ENCODE data around the gene CASP2.
"Not testable (repeated sequence)": the region's sequence is repeated elsewhere in the genome, so short reads cannot be mapped to it uniquely, and the experiment has no call there.

CASP2 gene

DNA sequence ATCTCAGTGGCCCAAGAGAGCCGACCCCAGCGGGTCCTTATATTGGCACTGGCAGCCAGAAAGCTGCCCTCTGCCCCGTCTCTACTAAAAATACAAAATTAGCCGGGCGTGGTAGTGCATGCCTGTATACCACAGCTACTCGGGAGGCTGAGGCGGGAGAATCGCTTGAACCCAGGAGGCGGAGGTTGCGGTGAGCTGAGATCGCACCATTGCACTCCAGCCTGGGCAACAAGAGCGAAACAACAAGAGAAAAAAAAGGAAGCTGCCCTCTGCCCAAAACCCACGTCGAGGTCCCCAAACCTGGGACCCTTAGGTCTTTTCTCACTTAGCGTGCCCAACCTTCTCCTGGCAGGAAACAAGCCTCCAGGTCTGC, 24.0 kb upstream of the CASP2 start:
- not testable (repeated sequence) for DNase-seq (ENCODE audit: low spot score)

DNA sequence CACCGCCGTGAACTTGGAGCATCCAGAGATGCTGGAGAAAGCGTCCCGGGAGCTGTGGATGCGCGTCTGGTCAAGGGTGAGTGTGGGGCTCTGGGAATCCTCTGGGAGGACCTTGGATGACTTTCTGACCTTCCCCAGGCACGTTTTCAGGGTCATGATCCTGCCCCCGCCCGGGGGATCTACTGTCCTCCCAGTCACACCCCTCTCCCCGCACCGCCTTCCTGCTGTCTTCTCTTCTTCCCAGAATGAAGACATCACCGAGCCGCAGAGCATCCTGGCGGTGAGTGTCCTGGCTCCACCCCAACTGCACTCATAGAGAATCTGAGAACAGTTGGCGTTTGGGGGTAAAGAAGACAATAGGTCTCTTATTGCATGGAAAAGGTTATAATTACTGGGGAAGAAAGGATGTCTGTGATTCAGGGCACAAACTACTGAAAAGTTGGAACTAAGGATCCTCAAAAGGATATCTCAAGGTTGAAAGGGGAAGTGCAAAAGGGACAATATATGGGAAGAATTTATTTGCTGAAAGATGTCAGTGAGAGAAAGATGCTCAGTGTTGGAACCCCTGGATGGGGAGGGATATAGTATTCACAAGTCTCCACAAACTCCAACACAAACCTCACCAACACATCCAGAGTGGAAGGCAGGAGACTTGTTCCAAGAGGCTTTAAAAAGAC, 23.0 kb upstream of the CASP2 start:
- peak; percentile 28 for DNase-seq (ENCODE audit: low spot score)

DNA sequence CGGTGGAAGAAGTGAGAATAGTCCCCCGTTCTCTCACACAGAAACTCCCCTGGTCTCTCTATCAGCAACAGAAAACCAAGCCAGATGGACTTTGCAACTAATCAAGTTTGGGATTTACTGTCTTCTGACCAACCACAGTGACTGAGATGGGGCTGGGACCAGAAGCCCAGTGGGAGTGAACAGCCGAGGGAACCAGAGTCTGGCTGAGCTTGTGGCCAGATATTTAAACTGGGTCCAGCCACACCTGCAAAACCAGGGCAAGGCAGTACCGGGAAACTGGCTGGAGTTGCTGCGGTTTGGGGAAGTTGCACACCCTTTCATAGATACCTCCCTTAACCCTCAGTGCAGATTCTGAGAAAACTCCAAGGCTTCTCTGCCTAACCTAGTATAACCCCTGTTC, 18.9 kb upstream of the CASP2 start:
- DNase-seq (ENCODE audit: low spot score) = no peak

DNA sequence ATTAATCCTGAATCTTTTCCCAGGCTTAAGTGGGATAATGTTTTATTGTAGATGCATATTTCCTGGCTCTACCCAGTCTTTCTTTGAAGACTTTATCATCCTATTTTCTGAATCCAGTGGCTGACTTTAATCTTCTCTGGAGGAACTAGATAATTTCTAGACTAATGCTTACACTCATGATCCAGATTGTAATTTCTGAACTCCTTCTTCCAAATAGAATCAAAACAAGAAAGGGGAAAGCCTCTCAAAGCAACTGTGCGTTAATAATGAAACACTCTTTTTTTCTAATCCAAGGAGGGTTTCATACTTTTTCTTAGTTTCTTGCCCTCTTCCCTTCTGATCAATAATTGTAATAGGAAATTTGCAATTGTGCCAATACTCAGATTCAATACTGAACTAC, 16.9 kb upstream of the CASP2 start:
- no peak for DNase-seq (ENCODE audit: low spot score)

DNA sequence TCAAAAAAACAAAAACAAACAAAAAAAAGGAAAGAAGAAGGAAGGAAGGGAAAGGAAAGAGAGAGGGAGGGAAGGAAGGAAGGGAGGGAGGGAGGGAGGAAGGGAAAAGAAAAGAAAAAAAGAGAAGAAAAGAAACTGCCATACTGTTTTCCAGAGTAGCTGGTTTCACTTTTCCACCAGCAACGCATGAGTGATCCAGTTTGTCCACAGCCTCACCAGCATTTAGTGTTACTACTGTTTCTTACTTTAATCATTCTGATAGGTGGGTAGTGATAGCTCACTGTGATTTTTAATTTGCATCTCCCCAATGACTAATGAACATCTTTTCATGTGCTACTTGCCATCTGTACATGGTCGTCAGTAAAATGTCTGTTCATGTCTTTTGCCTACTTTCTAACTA, 15.3 kb upstream of the CASP2 start:
- no peak for DNase-seq (ENCODE audit: low spot score)

DNA sequence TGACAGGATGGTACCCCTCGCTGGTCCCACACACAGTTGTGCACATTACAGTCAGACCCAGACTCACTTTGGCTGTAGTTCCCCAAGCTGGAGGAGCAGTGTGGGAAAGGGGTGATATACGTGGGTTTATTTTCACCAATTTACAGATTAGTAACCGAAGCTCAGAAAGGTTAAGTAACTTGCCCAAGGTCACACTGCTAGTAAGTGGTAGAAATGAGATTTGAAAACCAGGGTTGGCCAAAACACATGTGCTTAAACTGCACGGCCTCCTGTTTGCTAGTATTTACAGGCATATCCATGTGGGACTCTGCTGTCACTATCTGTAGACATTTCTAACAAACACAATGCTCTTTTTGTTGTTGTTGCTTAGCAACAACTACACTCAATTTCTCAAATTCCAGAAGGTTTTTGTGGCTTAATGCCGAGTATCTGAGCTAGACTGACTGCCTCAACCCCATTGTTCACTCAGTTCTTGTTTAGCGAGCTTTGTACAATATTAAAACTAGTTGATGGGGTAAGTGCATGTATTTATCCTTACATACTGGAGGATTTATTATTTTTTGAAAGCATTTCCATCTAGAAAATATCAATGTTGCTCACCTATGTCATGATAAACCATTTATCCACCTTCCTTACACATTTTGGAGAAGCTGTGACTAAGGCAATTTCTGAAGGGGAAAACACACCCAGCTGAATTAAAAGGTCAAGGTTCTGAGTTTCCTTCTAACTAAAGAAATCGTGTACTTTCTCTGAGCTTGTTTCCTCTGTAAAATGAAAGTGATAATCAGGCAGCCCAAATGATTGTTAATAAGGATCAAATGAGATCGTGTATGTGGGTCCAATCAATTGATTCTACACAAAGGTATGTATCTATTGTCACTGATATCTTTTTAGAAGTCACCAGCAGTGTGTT, 8.7 kb upstream of the CASP2 start:
- DNase-seq (ENCODE audit: low spot score) = peak; percentile 98

DNA sequence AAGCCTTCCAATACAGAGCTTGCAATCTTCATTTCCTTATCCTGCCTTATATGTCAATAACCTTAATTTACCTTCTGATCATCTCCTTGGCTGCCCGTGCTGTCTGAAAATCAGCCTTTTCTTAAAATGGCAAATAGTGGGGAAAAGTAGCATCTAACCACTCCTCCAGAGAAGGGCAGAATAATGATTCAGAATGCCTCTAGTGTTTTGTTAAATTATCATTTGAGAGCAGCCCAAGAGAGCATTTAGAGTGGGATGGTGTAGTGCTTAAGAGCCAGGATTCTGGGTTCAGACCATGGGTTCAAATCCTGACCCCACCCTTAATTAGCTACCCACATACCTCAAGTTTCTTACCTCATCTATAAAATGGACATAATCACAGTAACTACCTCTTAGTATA, 8.0 kb upstream of the CASP2 start:
- DNase-seq (ENCODE audit: low spot score) = peak; percentile 36

DNA sequence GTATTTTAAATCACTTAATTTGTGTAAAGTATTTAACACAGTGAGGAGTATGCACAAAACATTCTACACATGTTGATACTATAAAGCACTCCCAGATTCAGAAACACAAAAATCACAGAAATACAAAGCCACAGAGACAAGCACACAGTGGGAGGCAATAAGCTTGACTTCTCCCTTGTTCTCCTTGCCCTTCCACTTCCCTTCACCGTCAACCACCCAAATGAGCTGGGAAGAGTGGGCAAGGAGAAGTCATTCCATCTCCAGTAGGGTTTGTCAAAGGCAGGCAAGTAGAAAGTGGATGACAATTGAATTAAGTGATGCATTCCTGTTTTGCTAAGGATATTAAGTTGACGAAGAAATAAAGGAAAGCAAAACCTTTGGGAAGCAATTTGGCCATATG, 7.6 kb upstream of the CASP2 start:
- DNase-seq (ENCODE audit: low spot score) = peak; percentile 35

DNA sequence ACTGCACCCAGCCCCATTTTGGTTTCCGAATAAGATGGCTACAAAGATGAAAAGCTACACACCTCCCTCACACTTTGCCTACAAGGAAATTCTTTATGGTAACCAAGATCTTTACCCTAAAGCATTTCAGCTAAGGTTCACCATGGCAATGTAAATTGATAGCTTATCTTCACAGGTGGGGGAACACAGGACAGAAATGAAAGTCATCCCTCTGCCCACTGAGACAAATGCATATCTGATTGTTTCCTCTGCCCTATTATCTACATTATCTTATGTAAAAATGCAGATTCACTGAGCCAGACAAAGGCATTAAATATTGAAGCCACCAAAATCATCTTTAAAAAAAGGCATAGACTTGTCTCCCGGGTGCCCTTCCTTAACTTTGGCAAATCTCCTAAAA, 6.6 kb upstream of the CASP2 start:
- DNase-seq (ENCODE audit: low spot score) = no peak

DNA sequence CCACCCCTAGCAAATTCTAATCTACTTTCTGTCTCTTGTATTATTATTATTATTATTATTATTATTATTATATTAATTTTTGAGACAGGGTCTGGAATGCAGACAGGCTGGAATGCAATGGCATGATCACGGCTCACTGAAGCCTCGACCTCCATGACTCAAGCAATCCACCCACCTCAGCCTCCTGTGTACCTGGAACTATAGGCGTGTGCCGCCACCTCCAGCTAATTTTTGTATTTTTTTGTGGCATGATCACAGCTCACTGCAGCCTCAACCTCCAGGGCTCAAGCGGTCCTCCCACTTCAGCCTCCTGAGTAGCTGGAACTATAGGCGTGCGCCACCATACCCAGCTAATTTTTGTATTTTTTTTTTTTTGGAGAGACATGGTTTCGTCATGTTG, 6.0 kb upstream of the CASP2 start:
- no peak for DNase-seq (ENCODE audit: low spot score)

DNA sequence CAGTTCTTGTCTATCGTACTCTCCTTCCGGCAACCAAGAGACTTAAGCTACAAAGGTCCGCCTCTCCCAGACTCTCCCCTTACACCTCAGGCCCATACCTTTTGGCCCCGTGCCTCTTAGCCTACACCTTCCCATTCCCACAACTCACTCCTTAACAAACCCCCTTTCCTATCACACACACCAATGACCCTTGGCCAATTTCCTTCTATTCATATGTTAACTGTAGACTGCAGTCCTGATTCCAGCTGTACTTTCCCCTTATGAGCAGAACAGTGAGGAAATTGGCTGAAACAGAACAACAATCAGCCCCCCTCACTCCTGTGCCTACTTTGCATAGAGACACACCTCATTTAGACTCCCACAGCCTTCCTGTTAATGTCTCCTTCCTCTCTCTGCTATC, 4.8 kb upstream of the CASP2 start:
- DNase-seq (ENCODE audit: low spot score) = no peak

DNA sequence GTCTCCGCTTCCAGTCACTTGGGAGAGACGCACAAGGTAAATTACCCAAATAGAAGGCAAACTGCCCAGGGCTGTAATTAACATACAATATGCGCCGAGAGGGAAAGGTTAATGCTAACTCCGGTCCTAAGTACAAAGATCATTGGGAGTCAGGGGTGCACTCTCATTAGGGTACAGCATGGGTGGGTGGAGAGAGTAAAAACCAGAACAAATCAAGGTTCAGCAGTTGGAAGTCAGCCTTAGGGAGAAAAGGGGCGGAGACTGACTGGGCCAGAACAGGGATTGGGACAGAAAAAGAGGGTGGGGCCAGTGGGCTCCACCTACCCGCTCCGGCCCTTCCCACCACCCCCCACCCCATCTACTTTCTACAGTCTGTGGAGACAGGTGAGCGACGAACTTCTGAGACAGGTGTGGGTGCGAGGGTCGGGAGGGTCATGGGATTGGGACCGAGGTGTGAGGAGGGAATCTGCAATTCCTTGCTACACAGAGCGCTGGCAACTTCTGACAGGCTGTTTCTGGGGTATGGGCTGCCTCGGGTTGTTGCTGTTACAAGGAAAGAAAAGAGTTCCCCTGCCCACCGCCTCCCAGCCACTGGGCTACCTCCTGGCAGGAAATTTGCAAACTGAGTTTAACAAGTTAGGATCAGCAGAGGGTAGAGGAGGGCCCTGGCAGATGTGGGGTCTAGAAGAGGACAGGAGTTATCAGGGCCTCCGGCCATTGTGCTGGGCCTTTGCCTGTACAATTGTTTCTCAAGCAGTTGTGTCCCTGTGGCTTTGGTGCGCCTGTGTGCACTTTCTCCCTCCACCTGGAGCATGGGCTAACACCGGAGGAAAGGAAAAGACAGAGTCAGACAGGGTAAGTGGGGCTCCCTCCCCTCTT, 3.3 kb upstream of the CASP2 start, which contains the start of gene TMEM139:
Gene TMEM139 (plus strand): TSS at position 368 of the 879 bp plus-strand sequence. CDS start 1,000 bp downstream, outside the sequence.
- DNase-seq (ENCODE audit: low spot score) = peak; percentile 87

DNA sequence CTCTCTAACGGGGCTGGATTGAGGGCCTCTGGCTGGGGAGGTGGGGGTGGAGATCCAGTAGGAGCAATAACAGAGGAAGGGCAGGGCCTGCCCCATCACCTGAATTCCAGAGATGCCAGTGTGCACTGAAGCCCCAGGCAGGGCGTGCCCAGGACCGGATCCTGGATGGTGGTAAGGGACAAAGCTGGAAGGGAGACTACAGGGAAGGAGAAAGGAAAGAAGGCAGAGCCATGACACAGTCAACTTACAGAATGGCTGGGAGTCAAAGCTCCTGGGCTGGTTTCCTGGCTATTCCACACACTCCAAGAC, 2.7 kb upstream of the CASP2 start:
- no peak for DNase-seq (ENCODE audit: low spot score)

DNA sequence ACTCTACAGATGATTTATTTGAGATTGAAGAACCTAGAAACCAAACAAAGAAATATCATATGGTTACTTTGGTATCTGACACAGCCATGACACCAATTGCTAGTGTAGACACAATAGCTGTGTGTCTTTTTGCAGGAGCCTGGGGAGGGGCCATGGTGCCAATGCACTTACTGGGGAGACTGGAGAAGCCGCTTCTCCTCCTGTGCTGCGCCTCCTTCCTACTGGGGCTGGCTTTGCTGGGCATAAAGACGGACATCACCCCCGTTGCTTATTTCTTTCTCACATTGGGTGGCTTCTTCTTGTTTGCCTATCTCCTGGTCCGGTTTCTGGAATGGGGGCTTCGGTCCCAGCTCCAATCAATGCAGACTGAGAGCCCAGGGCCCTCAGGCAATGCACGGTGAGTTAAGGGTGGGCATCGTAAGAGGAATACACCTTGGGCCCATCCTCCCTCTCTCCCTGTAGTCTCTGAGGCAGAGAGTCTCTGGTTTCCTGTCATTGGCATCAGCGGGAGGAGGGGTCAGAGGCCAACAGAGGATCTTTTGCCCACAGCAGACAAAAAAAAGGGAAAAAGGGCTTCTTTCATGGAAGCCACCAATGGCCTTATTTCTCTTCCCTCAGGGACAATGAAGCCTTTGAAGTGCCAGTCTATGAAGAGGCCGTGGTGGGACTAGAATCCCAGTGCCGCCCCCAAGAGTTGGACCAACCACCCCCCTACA, 2.2 kb upstream of the CASP2 start:
- peak; percentile 96 for DNase-seq (ENCODE audit: low spot score)

DNA sequence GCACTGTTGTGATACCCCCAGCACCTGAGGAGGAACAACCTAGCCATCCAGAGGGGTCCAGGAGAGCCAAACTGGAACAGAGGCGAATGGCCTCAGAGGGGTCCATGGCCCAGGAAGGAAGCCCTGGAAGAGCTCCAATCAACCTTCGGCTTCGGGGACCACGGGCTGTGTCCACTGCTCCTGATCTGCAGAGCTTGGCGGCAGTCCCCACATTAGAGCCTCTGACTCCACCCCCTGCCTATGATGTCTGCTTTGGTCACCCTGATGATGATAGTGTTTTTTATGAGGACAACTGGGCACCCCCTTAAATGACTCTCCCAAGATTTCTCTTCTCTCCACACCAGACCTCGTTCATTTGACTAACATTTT, 1.6 kb upstream of the CASP2 start:
- no peak for DNase-seq (ENCODE audit: low spot score)

DNA sequence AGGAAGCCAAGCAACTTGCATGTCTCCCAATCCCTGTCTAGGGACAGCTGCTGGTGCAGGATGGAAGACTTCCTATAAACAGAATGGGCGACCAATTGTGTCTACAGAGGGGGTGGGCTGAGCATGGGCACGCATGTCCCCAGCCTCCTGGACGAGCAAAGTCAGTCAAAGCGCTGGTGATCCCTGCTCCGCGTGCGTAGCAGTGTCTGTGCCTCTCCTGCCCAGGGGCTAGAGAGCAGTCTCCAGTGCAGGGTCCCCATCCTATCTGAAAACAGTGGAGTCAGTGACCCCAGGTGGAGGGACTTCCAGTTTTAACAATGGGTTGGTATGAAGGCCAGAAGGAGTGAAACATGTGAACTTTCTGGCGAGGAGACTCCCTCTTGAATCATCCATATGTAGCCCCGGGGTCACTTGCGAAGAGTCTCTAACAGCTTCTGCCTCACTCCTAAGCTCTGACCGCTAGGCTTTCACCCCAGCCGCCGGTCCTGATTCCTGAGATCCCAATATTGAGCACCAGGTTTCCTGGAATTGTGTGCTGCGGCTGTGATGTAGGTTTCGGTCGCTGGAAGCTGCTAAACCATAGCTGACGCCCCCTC, 714 bp upstream of the CASP2 start:
- DNase-seq (ENCODE audit: low spot score) = peak; percentile 56

DNA sequence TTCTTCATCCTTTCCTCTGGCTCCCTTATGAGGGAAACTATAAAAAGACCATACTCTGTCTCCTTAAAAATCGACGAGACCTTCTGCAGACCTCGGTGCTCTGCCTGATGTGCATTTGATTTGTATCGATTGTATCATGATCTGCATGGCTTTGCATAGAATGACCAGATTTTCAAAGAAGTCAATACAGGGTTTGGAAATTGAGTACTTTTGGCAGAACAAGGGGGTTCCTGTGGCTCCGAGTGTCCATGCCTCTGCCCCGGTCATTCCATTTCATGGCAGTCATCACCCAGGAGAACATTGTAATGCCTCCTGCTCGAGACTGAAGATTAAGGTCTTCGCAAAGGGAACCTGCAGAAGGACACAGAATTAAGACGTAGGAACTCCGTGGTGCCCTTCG, 685 bp downstream of the CASP2 start:
- DNase-seq (ENCODE audit: low spot score) = peak; percentile 39

DNA sequence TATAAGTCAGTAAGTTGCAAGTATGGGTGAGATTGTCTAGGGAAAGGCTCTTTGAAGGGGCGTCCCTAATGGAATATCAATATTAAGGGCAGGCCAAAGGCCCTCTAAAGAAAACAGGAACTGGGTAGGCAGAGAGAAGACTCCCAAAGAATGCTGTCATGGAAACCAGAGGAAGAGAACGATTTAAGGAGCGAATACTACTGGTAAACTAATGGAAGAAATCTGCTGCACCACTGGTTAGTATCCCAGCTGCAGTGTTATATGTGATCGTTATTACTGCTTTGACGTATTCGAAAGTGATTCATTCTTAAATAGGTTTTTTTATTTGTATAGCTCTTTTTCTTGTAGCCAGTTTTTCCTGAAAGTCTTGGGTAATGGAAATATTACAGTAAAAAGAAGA, 1.3 kb downstream of the CASP2 start:
- DNase-seq (ENCODE audit: low spot score) = no peak

DNA sequence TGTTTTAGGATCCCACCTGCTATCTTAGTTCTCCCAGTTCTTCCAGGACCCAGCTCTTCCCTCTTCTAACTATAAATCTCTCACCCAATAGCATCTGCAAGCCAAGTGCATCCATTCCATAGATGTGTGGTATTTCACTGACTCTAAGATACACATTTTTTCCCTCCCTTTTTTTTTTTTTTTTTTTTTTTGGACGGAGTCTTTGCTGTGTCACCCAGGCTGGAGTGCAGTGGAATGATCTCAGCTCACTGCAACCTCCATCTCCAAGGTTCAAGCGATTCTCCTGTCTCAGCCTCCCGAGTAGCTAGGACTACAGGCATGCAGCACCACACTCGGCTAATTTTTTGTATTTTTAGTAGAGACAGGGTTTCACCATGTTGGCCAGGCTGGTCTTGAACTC, 1.7 kb downstream of the CASP2 start:
- DNase-seq (ENCODE audit: low spot score) = not testable (repeated sequence)

DNA sequence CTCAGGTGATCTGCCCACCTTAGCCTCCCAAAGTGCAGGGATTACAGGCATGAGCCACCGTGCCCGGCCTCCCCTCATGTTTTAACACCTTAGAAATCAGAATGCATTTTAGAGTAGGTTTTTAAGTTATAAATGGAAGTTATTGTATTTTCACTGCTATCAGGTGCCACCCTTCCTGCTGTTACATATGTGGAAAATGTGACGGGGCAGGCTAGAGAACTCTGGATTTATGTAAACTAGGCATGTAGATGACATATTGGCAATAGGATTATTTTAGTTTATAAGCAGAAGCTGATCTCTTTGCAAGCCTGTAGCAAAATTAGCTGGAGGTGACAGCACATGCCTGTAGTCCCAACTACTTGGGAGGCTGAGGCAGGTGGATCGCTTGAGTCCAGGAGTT, 2.1 kb downstream of the CASP2 start:
- no peak for DNase-seq (ENCODE audit: low spot score)

DNA sequence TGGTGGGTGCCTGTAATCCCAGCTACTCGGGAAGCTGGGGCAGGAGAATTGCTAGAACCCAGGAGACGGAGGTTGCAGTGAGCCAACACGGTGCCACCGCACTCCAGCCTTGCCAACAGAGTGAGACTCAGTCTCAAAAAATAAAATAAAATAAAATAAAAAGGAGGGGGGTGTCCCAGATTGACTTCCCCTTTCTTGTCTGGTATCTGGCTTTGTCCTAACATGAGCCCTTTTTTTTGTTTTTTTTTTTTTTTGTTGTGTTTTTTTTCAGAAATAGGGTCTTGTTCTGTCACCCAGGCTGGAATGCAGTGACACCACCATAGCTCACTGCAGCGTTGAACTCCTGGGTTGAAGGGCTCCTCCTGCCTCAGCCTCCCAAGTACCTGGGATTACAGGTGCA, 4.7 kb downstream of the CASP2 start:
- no peak for DNase-seq (ENCODE audit: low spot score)

DNA sequence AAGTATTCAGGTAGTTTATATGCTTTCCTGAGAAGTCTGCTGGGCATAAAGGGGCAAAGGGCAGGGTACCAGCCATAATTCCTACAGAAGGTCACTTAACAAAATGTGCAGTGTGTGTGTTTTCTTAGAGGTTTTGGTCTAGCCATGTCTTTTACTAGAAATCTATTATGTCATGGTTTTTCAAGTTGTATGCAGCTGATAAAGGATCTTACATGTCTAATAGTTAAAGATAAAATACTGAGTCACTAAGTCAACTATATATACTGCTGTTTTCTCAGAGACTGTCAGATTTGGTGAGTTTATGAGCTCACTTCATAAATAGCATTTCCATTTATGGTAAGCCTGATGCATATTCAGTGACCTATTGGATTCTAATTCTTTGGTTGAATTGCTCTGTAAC, 7.7 kb downstream of the CASP2 start:
- DNase-seq (ENCODE audit: low spot score) = no peak
